Mucosa of rectum (tissue), 2 donors: Measurements from ENCODE around the gene MANSC4.

Experiments
- H3K27ac ChIP-seq, 2 donors: one replicate each; pipeline ENCODE4 v1.7.0; 2013; ENCODE audit warnings: inconsistent platforms in 2 of 2, low read depth in 2 of 2, low read length in 2 of 2
- H3K27me3 ChIP-seq, 2 donors: one replicate each; pipeline ENCODE4 v1.7.0; 2013; ENCODE audit warnings: low read length in 2 of 2; ENCODE audit not compliant: control insufficient read depth in 2 of 2, insufficient read depth in 2 of 2
- H3K36me3 ChIP-seq, 2 donors: one replicate each; pipeline ENCODE4 v1.7.0; 2013; ENCODE audit warnings: low read length in 2 of 2; ENCODE audit not compliant: control insufficient read depth in 2 of 2, insufficient read depth in 2 of 2
- H3K4me1 ChIP-seq, 2 donors: one replicate each; pipeline ENCODE4 v1.7.0; 2013; ENCODE audit warnings: low read length in 2 of 2, mild to moderate bottlenecking in 1 of 2; ENCODE audit not compliant: control insufficient read depth in 2 of 2, insufficient read depth in 2 of 2
- H3K4me3 ChIP-seq, 2 donors: one replicate each; pipeline ENCODE4 v1.7.0; 2013; ENCODE audit warnings: low read length in 2 of 2
- H3K9ac ChIP-seq, 2 donors: one replicate each; pipeline ENCODE4 v1.7.0; 2013; ENCODE audit warnings: low read length in 2 of 2, low read depth in 1 of 2, mild to moderate bottlenecking in 1 of 2
- H3K9me3 ChIP-seq, 2 donors: one replicate each; pipeline ENCODE4 v1.7.0; 2013; ENCODE audit warnings: low read length in 2 of 2; ENCODE audit not compliant: control insufficient read depth in 2 of 2
- donor health status: healthy.
- donor health status: Normal muscosa, but diverticular disease.

MANSC4 gene

DNA sequence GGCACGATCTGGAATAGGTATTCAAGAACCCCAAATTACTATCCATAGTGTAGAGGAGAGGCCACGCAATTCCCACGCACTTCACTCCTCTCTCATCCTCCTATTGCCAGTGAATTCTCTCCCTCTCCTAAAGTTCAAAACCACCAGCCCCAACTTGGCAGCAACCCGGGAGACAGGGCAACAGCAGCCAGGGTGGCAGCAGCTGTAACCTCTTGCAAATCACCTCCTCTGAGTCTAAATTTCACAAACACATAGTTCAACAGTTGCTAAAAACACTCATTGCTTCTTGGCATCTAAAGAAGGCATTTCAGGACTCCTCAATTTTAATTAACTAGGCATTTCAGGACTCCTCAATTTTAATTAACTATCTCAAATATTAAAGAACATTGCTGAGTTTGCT lies 37.7 kb upstream of the MANSC4 start:
- Histone ChIP-seq H3K27ac (no peak overlapping the region), H3K27me3 (no peaks in the 10 kb centered on the region), H3K36me3 (no peaks in the 10 kb centered on the region), H3K4me3 (no peak overlapping the region), H3K9me3 (no peaks in the 10 kb centered on the region), H3K4me1 (peaks cover 3% of the 10 kb centered on the region in 2 donors), H3K9ac (no peak overlapping the region)

DNA sequence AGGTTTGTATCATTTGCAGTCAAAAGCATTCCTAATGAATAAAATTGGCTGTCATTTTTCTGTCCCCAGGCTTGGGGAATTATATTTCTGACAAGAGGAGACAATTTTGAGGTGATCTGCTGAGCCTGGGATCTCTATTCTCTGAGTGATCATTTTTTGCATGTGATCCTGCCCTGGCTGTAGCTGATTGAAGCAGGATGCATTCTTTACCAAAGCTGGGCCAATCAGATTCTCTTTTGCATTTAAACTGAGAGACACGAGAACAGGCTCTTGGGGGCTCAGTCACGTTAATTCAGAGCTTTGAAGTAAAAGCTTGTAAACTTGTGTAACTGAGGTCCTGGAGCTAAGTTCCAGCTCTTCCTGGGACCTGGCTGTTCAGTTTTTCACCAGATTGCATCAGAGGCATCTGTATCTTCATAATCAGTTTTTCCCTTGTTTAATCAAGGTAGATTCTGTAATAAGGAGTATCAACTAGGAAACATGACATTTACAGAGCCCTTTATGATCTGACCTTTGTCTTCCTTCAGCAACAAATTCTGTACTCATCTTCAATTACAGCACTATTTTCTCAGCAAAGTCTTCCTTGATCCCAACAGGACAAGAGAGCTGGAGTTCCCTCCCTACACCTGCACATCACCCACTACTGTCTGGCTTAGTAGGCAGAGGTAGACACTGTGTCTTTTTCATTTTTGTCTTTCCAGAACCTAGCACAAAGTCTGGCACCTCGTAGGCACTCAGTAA lies 35.0 kb upstream of the MANSC4 start:
- H3K9me3 ChIP-seq, result no peaks in the 10 kb centered on the region
- H3K27me3 ChIP-seq, result no peaks in the 10 kb centered on the region
- no peak overlapping the region for H3K4me3 ChIP-seq
- H3K4me1 ChIP-seq, result peaks cover 0 to 3% of the 10 kb centered on the region in 2 donors
- no peaks in the 10 kb centered on the region for H3K36me3 ChIP-seq
- H3K27ac ChIP-seq, result peak overlapping the region in 1 of 2 donors; percentile 16
- H3K9ac ChIP-seq, result no peak overlapping the region

DNA sequence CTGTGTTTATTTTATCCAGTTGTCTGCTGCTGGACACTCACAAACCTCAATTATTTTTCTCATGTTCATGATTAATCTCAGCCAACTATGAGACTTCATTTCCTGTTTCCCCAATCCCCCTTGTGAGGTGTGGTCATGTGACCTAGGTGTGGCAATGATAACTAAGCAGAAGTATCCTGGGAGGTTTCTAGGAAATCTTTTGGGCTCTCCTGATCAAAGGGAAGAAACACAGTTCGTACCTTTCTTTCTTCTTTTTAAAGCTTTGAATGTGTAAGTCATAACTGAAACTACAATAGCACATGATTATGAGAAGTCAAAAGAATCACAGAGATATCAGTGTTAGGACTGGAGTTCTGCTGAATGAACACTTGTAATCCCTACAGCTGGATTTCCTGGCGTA lies 34.4 kb upstream of the MANSC4 start:
- peaks cover 0 to 3% of the 10 kb centered on the region in 2 donors for H3K4me1 ChIP-seq
- H3K4me3 ChIP-seq, result no peak overlapping the region
- peak overlapping the region in 1 of 2 donors; percentile 1 for H3K27ac ChIP-seq

DNA sequence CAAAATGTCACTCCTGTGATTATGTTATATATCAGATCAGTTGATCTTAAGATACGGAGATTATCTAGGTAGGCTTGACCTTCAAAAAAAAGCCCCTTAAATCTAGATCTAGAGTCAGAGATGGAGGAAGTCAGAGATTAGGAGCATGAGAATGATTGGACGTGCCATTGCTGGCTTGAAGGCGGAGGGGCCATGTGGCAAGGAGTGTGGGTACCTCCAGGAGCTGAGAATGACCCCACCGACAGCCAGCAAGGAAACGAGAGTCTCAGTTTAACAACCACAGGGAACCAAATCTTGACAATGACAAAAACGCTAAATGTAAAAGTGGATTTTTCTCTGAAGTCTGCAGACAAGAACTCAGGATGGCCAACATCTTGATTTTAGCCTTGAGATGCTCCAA lies 32.5 kb upstream of the MANSC4 start:
- Histone ChIP-seq H3K9me3 (no peaks in the 10 kb centered on the region), H3K9ac (no peak overlapping the region), H3K27ac (no peak overlapping the region), H3K27me3 (no peaks in the 10 kb centered on the region), H3K4me3 (no peak overlapping the region), H3K4me1 (peaks cover 0 to 3% of the 10 kb centered on the region in 2 donors), H3K36me3 (no peaks in the 10 kb centered on the region)

More for the DNA sequence above, 34.4 kb upstream of the MANSC4 start:
- H3K36me3 ChIP-seq, result no peaks in the 10 kb centered on the region
- H3K9me3 ChIP-seq, result no peaks in the 10 kb centered on the region
- H3K27me3 ChIP-seq, result no peaks in the 10 kb centered on the region
- no peak overlapping the region for H3K9ac ChIP-seq

DNA sequence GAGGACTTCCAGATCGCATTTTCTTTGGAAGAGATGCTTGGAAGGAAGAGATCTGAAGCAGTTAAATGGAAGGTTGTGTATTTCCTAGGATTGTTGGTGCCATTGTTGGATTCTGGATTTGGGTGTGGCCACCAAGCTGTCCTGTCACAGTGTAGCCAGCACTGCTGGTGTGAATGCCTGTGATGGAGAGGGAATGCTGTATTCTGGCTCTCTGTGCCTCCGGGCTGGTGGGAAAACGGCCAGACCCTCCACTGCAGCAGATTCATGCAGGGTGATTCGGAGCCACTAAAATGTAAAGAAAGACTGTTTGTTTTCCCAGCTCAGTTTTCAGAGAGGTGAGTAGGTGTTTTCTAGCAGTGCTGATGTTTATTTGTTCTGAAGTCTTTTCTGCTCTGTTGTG lies 30.7 kb upstream of the MANSC4 start:
- peaks cover 0 to 3% of the 10 kb centered on the region in 2 donors for H3K4me1 ChIP-seq
- no peaks in the 10 kb centered on the region for H3K36me3 ChIP-seq
- H3K4me3 ChIP-seq, result no peak overlapping the region
- no peak overlapping the region for H3K27ac ChIP-seq
- no peaks in the 10 kb centered on the region for H3K9me3 ChIP-seq
- H3K9ac ChIP-seq, result no peak overlapping the region
- no peaks in the 10 kb centered on the region for H3K27me3 ChIP-seq

DNA sequence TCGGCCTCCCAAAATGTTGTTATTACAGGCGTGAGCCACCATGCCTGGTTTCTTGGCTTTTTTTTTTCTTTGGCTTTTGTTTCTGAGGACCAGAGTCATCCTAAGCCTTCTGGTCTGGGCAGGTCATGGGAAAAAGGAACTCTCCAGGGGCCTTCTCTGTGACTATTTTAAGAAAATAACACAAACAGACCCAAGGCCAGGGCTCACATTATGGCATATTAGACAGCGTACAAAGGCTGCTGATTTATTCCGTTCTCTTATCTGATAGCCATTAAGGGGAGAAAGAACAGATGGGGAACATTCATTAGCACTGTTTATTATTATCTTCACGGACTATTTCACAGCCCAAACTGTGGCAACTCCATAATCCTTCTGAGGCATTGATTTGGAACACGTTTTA lies 28.8 kb upstream of the MANSC4 start:
- no peaks in the 10 kb centered on the region for H3K4me1 ChIP-seq
- no peaks in the 10 kb centered on the region for H3K9me3 ChIP-seq
- H3K27ac ChIP-seq, result no peak overlapping the region
- no peaks in the 10 kb centered on the region for H3K36me3 ChIP-seq
- H3K4me3 ChIP-seq, result no peak overlapping the region
- no peak overlapping the region for H3K9ac ChIP-seq
- no peaks in the 10 kb centered on the region for H3K27me3 ChIP-seq

DNA sequence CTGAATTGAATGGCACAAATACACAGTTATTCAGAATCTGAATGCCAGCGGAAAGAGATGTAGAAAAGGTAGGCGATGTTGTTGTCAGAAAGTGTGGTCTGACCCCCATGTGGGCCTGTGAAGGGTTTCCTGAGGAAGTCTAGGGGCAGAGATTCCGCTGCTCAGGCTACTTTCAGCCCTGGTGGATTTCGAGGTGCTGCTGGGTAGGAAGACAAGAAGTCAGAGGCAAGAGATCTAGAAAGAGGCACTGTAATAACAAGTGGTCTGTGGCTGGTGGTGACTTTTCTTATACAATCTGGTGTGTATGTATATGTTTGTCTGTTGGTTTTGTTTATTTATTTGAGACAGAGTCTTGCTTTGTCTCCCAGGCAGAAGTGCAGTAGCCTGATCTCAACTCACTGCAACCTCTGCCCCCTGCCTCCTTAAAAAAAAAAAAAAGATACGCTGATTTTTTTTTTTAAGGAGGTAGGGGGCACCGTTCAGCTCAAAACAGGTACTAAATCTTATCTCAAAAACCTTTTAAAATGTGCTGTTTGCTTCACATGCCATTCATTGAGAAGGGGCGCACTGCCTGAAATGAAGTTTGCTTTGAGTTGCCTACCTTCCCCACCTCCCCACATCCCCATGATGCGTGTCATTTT lies 27.1 kb upstream of the MANSC4 start:
- Histone ChIP-seq H3K27me3 (no peaks in the 10 kb centered on the region), H3K9me3 (no peaks in the 10 kb centered on the region), H3K9ac (no peak overlapping the region), H3K4me3 (no peak overlapping the region), H3K36me3 (no peaks in the 10 kb centered on the region), H3K4me1 (no peaks in the 10 kb centered on the region), H3K27ac (no peak overlapping the region)

DNA sequence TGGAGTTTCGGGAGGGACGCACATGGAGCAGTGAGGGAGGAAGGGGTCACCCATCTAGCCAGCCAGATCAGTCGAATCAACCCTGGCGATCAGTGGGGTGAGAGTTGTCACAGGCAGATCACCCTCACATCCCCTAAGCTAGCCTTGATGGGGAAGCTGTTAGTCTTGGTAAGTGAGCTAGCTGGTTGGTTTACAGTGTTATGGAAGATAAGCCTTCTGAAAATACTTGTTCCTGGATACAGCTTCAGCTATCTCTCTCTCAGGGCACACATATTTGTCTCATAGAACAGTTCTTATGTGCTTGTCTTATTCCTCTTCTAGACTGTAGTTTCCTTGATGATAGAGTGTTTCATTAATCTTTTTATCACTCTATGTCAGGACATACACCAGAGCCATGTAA lies 26.2 kb upstream of the MANSC4 start:
- Histone ChIP-seq H3K36me3 (peaks cover 0 to 2% of the 10 kb centered on the region in 2 donors), H3K27me3 (no peaks in the 10 kb centered on the region), H3K27ac (no peak overlapping the region), H3K9ac (no peak overlapping the region), H3K4me1 (no peaks in the 10 kb centered on the region), H3K4me3 (no peak overlapping the region), H3K9me3 (no peaks in the 10 kb centered on the region)

DNA sequence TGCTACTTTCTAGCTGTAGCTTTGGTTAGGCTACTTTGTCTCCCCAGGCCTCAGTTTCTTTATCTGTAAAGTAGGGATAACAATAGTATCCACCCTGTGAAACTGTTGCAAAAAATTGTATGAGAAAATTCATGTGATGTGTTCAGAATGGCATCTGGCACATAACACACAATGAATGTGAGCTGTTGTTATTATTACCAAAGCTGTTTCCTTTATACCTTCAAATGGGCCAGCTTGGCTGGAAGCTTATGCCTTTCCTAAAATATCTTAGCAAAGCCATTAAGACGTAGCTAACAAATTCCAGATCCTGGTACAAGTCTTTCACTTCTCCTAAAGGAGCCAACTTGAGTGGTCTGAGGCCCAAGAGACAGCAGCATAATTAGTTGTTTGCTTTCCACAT lies 25.2 kb upstream of the MANSC4 start:
- Histone ChIP-seq H3K9me3 (no peaks in the 10 kb centered on the region), H3K36me3 (peaks cover 0 to 3% of the 10 kb centered on the region in 2 donors), H3K27me3 (no peaks in the 10 kb centered on the region), H3K4me1 (no peaks in the 10 kb centered on the region), H3K9ac (no peak overlapping the region), H3K4me3 (no peak overlapping the region), H3K27ac (no peak overlapping the region)

DNA sequence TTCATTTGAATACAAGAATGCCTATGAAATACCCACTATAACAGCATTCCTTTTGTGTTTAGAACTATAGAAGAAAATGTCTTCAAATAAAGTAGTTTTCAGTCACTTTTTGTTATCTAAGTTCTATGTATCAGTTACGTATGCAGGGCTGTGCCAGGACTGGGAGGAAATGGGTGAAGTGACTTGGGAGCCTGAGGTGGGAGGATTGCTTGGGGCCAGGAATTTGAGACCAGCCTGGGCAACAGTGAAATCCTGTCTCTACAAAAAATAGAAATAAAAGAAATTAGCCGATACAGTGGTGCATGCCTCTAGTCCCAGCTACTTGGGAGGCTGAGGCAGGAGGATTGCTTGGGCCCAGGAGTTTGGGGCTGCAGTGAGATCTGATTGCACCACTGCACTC lies 22.9 kb upstream of the MANSC4 start:
- no peaks in the 10 kb centered on the region for H3K9me3 ChIP-seq
- no peaks in the 10 kb centered on the region for H3K4me1 ChIP-seq
- no peaks in the 10 kb centered on the region for H3K27me3 ChIP-seq
- H3K4me3 ChIP-seq, result no peak overlapping the region
- H3K36me3 ChIP-seq, result peaks cover 7 to 11% of the 10 kb centered on the region in 2 donors
- H3K9ac ChIP-seq, result no peak overlapping the region
- H3K27ac ChIP-seq, result no peak overlapping the region
